ENCODE measurements around the gene MAPK14.

MAPK14 gene

DNA sequence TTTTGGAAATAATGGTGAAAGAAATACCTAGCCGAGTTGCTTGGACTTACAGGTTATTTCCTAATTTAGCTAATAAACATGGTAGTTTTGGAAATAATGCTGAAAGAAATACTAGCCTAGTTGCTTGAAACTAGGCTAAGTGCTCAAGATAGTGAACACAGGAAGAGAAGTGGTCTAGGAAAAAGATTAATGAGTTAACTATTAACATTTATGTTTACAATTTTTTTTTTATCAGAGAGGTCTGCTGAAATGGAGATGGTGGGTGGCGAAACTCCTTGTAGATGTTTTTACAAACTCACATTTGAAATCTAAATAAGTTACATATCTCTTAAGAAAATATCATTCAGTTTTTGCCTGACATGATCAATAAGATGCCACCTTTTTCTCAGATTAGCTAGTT, 39.2 kb downstream of the MAPK14 start:
- no peak overlapping the region for H3K4me3 ChIP-seq (replicated peaks; ENCODE audit: low read depth, low read length)
- DNase-seq (ENCODE audit: low read depth) = no peak
- no peak for TF ChIP-seq CTCF (IDR thresholded peaks at IDR 0.05; ENCODE audit: low read length, missing control alignments)

- DNase-seq (ENCODE audit: low read depth) = peak; percentile 38
- no peak overlapping the region for H3K4me3 ChIP-seq (replicated peaks; ENCODE audit: low read depth, low read length)
- no peak for TF ChIP-seq CTCF (IDR thresholded peaks at IDR 0.05; ENCODE audit: low read length, missing control alignments)
Measured at GRCh38 chr6:36067374-36068011, 39.9 kb downstream of the MAPK14 start.

GRCh38 chr6:36068012-36068392, 40.4 kb downstream of the MAPK14 start:
- no peak for TF ChIP-seq CTCF (IDR thresholded peaks at IDR 0.05; ENCODE audit: low read length, missing control alignments)
- no peak overlapping the region for H3K4me3 ChIP-seq (replicated peaks; ENCODE audit: low read depth, low read length)
- DNase-seq (ENCODE audit: low read depth) = no peak

DNA sequence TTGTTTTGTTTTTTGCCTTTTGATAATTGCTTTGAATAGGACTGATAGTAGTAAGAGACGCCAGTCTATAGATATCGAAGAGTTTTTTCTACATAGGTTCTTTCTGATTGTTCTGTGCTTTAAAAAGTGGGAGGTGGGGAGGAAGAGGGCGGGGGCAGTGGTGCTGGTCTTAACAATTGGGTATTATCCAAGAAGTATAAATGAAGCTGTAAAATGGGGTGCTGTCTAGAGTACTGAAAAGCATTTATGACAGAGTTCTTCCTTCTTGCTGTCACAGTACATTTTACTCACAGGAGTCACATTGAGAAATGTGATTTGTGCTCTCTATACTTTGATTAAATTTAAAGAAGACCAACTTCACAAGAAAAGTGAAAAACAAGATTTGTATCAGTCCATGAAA, 41.0 kb downstream of the MAPK14 start:
- no peak for TF ChIP-seq CTCF (IDR thresholded peaks at IDR 0.05; ENCODE audit: low read length, missing control alignments)

DNA sequence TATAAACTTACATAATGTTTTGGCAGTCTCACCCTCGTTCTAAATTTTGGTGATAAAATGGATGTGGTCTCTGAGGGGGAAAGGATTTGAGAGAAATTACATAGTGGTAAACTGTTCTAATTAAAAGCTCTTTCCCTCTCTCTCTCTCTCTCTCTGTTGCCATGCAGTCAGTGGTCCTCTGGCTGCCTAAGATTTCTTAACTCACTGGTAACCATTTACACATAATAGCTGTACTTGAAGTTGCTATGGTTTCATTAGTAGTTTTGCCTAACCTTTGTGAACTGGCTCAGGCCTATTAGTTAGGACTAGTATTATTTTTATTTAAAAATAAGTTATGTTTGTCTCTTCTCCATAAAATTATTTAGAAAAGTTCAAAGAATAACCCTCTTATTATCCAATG, 42.0 kb downstream of the MAPK14 start:
- DNase-seq (ENCODE audit: low read depth) = no peak
- TF ChIP-seq CTCF (IDR thresholded peaks at IDR 0.05; ENCODE audit: low read length, missing control alignments) = no peak
- H3K4me3 ChIP-seq (replicated peaks; ENCODE audit: low read depth, low read length) = no peak overlapping the region

More for the DNA sequence above, 41.0 kb downstream of the MAPK14 start:
- no peak for DNase-seq (ENCODE audit: low read depth)
- no peak overlapping the region for H3K4me3 ChIP-seq (replicated peaks; ENCODE audit: low read depth, low read length)

DNA sequence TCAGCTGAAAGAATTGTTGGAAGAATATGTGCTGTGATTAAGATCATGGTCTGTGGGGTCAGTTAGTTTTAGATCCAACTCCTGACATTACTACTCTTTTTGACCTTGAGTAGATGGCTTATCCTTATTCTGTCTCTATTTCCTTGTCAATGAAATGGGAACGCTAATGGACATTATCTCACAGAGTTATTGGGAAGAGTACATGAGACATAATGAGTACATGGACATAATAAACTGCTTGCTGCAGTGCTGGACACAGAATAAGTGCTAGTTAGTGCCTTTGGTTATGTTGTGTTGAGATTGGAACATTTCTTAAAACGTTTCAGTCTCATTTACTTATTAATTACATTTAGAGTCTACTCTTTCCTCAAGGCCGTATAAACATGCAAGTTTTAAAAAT, 42.6 kb downstream of the MAPK14 start:
- no peak for DNase-seq (ENCODE audit: low read depth)
- H3K4me3 ChIP-seq (replicated peaks; ENCODE audit: low read depth, low read length) = no peak overlapping the region
- no peak for TF ChIP-seq CTCF (IDR thresholded peaks at IDR 0.05; ENCODE audit: low read length, missing control alignments)

- no peak for TF ChIP-seq CTCF (IDR thresholded peaks at IDR 0.05; ENCODE audit: low read length, missing control alignments)
- H3K4me3 ChIP-seq (replicated peaks; ENCODE audit: low read depth, low read length) = no peak overlapping the region
- DNase-seq (ENCODE audit: low read depth) = no peak
Measured at GRCh38 chr6:36071281-36071680, 43.7 kb downstream of the MAPK14 start.

All from fibroblast of pulmonary artery (primary cell).